HG02840 (cell line): ENCODE results near the gene PNPLA4.

Source experiments
- ATAC-seq: cut with Tn5 transposase; IDR thresholded peaks from one replicate; pipeline ENCODE4 v1.9.1; 2021; ENCODE audit warnings: mild to moderate bottlenecking, moderate library complexity, moderate number of reproducible peaks; ENCODE audit not compliant: unreplicated experiment, low FRiP score

The PNPLA4 gene

DNA sequence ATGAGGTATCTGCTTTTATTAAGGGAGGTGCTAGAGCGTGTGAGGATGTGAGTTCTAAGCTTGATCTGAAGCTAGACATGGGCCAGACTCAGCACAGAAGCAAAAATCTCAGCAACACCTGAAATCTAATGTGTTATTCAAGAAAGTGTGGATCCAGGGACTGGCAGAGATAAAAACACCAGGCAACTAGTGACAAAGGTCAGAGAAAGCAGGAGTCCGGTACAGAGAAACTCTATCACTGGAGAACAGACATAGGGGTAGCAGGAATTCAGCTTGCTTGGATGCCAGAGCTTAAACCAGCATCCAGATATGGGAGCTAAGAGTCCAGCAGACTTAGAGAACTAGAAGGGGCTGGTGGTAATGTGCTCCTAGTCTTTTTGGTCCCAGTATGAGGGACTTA lies 50.3 kb downstream of the PNPLA4 start:
- ATAC-seq, result no peak

- no peak for ATAC-seq
These were observed 55.2 kb downstream of the PNPLA4 start for GRCh38 chrX:7872042-7872441.

GRCh38 chrX:7852166-7852565 lies 75.0 kb downstream of the PNPLA4 start:
- ATAC-seq, result no peak
